Suprapubic skin (tissue), 4 donors: Measurements from ENCODE around the gene BICD1. TPM values are rescaled to one million over a fixed set of nuclear protein-coding genes. Genes with fewer than 3 reads are reported as not detected.
"Not testable (repeated sequence)": the region's sequence is repeated elsewhere in the genome, so short reads cannot be mapped to it uniquely, and the experiment has no call there.

Experiments
- DNase-seq, 2 donors: peaks; one replicate each; pipeline ENCODE4 v3.0.0-alpha.2; 2019; ENCODE audit warnings: low spot score in 2 of 2
- H3K27ac ChIP-seq: fragments of 200-600 bp; sonication (generic); one replicate; pipeline ENCODE4 v1.5.1; 2019
- H3K27me3 ChIP-seq: fragments of 200-600 bp; sonication (generic); one replicate; pipeline ENCODE4 v1.5.1; 2019
- H3K36me3 ChIP-seq: fragments of 200-600 bp; sonication (generic); one replicate; pipeline ENCODE4 v1.5.1; 2019
- H3K4me1 ChIP-seq: fragments of 200-600 bp; sonication (generic); one replicate; pipeline ENCODE4 v1.5.1; 2019
- H3K4me3 ChIP-seq: fragments of 200-600 bp; sonication (generic); one replicate; pipeline ENCODE4 v1.5.1; 2019; ENCODE audit warnings: mild to moderate bottlenecking
- H3K9me3 ChIP-seq: fragments of 200-600 bp; sonication (generic); one replicate; pipeline ENCODE4 v1.5.1; 2019
- EP300 ChIP-seq: sonication (generic); formaldehyde crosslinking; IDR thresholded peaks from one replicate; pipeline ENCODE4 v1.6.1; 2017; ENCODE audit warnings: antibody characterized with exemption
- POLR2A ChIP-seq, 2 donors: fragments of 450-650 bp; IDR thresholded peaks; one replicate each; pipeline ENCODE4 v1.6.1; 2017; ENCODE audit warnings: antibody characterized with exemption in 2 of 2, mild to moderate bottlenecking in 2 of 2, moderate library complexity in 2 of 2
- POLR2AphosphoS5 ChIP-seq, 3 donors: sonication (generic); formaldehyde crosslinking; IDR thresholded peaks; one replicate each; pipeline ENCODE4 v1.6.1; 2017; ENCODE audit warnings: antibody characterized with exemption in 3 of 3
- WGBS: methylation state at CpG from one replicate; pipeline ENCODE4 v1.1.5; 2018; 5-methylcytosine and 5-hydroxymethylcytosine counted together
- total RNA-seq, 4 donors: library from RNA; depleted of rRNA; stranded (reverse); fragments of >200 nt; gene quantifications; one replicate each; pipeline ENCODE4 v1.1.0, GENCODE V29; 2016
- TF ChIP-seq, protein P1 (sequence below), 2 donors: fragments of 200-600 bp in 1 of 2; fragments of 450-650 bp in 1 of 2; sonication (generic) in 1 of 2; IDR thresholded peaks; one replicate each; pipeline ENCODE4 v1.5.1; 2016 to 2019; ENCODE audit warnings: antibody characterized with exemption in 2 of 2, mild to moderate bottlenecking in 1 of 2, moderate library complexity in 1 of 2

The BICD1 gene
- total RNA-seq, 4 donors from 2014 or later = 1.5 to 5.4 (median 2.5) TPM

DNA sequence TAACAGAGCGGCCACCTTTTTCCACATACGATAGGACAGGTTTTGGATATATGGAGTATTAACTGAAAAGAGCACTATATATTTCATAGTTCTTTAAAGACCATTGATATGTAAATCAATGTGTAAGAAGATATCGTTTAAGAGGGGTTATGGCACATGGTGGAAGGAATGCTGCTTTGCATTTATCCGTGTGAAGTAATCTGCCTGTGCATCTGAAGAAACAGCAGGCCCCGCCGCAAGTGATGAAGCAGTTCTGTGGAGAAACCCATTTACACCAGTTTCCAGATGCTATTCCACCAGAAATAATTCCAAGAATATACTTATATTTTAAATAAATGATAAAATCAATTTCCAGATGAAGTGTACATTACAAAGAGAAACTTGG lies 72.4 kb downstream of the BICD1 start:
- no peaks in the 10 kb centered on the region for H3K27me3 ChIP-seq
- DNase-seq = no peak
- TF ChIP-seq EP300 (no peak), POLR2A (IDR thresholded peaks at IDR 0.05) (no peak), POLR2AphosphoS5 (IDR thresholded peaks at IDR 0.05) (no peak)
- TF ChIP-seq, protein P1, sequence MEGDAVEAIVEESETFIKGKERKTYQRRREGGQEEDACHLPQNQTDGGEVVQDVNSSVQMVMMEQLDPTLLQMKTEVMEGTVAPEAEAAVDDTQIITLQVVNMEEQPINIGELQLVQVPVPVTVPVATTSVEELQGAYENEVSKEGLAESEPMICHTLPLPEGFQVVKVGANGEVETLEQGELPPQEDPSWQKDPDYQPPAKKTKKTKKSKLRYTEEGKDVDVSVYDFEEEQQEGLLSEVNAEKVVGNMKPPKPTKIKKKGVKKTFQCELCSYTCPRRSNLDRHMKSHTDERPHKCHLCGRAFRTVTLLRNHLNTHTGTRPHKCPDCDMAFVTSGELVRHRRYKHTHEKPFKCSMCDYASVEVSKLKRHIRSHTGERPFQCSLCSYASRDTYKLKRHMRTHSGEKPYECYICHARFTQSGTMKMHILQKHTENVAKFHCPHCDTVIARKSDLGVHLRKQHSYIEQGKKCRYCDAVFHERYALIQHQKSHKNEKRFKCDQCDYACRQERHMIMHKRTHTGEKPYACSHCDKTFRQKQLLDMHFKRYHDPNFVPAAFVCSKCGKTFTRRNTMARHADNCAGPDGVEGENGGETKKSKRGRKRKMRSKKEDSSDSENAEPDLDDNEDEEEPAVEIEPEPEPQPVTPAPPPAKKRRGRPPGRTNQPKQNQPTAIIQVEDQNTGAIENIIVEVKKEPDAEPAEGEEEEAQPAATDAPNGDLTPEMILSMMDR (IDR thresholded peaks at IDR 0.05) = no peak

DNA sequence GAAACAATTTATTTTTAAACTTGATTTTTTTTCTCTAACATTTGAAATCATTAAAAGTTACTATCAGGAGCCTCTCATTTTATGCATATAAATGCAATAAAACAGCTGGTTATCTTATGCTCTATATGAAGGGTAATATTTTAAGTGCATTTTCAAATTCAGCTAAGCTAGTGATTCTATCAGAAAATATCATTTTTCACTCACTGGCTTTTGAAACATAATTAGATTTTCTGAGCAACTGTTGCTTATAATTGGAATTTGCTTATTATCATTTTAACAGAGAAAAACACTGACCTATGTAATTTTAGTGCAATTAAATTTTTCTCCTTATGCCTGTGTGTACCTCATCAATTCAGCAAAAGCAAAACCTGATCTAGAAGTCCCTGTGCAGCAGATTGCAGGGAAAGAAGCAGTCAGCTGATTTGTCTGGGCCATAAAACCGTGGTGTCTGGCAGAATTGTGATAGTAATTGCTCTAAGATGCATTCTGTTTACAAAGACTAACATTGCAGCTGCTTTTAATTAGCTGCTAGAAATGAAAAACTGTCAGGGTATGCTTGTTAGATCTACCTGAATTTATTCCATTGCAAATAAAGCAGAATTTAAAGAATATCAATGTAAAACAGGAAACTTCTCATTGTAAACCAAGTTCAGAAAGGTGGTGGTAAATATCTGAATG lies 75.0 kb downstream of the BICD1 start:
- H3K27me3 ChIP-seq = no peaks in the 10 kb centered on the region
- TF ChIP-seq POLR2AphosphoS5 (IDR thresholded peaks at IDR 0.05) (no peak), EP300 (no peak), POLR2A (IDR thresholded peaks at IDR 0.05) (no peak)
- TF ChIP-seq, protein P1 (IDR thresholded peaks at IDR 0.05) = no peak
- no peaks in the 10 kb centered on the region for H3K4me1 ChIP-seq
- H3K4me3 ChIP-seq = no peak overlapping the region
- no peaks in the 10 kb centered on the region for H3K9me3 ChIP-seq
- WGBS = 36% methylated on average over 1 of the region's 1 CpG
- H3K27ac ChIP-seq = no peak overlapping the region
- H3K36me3 ChIP-seq = no peaks in the 10 kb centered on the region
- no peak for DNase-seq

More for the DNA sequence above, 72.4 kb downstream of the BICD1 start:
- Histone ChIP-seq H3K36me3 (no peaks in the 10 kb centered on the region), H3K4me1 (no peaks in the 10 kb centered on the region), H3K27ac (no peak overlapping the region), H3K9me3 (no peaks in the 10 kb centered on the region), H3K4me3 (no peak overlapping the region)
- 71% methylated on average over 6 of the region's 6 CpGs for WGBS

DNA sequence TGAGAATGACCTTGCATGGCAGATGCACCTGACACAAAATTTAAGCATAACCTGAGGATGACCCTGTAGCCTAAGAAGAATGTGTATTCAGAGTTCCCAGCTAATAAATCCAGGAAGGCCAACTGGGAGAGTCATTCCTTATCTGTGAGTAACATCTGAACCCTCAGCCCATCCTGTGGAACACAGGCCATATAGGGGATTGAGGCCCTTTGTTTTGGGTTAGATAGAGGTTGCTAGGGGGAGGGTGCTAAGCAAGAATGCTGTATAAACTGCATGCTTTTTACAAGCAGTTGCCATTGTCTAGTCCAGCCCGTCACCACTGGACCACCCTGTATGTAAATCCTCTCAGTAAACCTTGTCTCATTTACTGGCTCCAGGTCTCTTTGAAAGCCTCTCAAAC lies 77.0 kb downstream of the BICD1 start:
- H3K4me1 ChIP-seq = no peaks in the 10 kb centered on the region
- H3K4me3 ChIP-seq = no peak overlapping the region
- no peak for DNase-seq
- no peaks in the 10 kb centered on the region for H3K9me3 ChIP-seq
- TF ChIP-seq EP300 = no peak
- TF ChIP-seq POLR2A (IDR thresholded peaks at IDR 0.05) = no peak
- TF ChIP-seq, protein P1 (IDR thresholded peaks at IDR 0.05) = no peak
- TF ChIP-seq POLR2AphosphoS5 (IDR thresholded peaks at IDR 0.05) = no peak
- 88% methylated on average over 1 of the region's 1 CpG for WGBS
- H3K36me3 ChIP-seq = no peaks in the 10 kb centered on the region
- no peak overlapping the region for H3K27ac ChIP-seq
- H3K27me3 ChIP-seq = no peaks in the 10 kb centered on the region

DNA sequence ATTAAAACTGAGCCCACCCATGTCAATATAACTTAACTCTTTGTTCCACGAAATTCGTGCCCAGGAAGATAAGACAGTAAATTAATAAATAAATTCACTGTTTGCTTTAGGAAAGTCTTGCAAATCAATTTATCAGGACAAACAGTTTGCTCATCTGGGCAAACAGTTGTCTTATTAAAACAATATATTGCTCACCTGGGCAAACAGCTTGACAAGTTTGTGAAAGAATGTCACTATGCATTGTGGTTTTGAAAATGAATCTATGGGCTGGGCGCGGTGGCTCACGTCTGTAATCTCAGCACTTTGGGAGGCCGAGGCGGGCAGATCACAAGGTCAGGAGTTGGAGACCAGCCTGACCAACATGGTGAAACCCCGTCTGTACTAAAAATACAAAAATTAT lies 80.5 kb downstream of the BICD1 start:
- not testable (repeated sequence) for H3K27ac ChIP-seq, H3K27me3 ChIP-seq, DNase-seq, H3K9me3 ChIP-seq, H3K4me1 ChIP-seq, H3K4me3 ChIP-seq, H3K36me3 ChIP-seq
- 83% methylated on average over 8 of the region's 8 CpGs for WGBS

DNA sequence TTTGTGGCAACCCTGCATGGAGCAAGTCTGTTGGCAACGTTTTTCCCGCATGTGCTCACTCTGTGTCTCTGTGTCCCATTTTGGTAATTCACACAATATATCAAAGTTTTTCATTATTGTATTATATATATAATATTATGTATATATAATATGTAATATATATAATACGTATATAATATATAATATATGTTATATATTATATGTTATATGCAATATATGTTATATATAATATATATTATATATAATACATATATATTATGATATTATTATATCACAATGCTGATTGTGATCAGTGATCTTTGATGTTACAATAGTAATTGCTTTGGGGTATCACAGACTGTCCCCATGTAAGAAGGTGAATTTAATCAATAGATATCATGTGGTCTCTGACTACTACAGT lies 84.8 kb downstream of the BICD1 start:
- TF ChIP-seq POLR2A (IDR thresholded peaks at IDR 0.05) (no peak), EP300 (no peak), POLR2AphosphoS5 (IDR thresholded peaks at IDR 0.05) (no peak)
- TF ChIP-seq, protein P1 (IDR thresholded peaks at IDR 0.05) = no peak
- peaks cover 8% of the 10 kb centered on the region for H3K9me3 ChIP-seq
- no peaks in the 10 kb centered on the region for H3K36me3 ChIP-seq
- H3K27me3 ChIP-seq = no peaks in the 10 kb centered on the region
- no peak overlapping the region for H3K27ac ChIP-seq
- no peak for DNase-seq
- no peak overlapping the region for H3K4me3 ChIP-seq
- 96% methylated on average over 3 of the region's 3 CpGs for WGBS
- H3K4me1 ChIP-seq = no peaks in the 10 kb centered on the region
